Measurements from ENCODE around the gene C1orf232.
A peak's percentile ranks its signal among the peaks of the same experiment; 100 is the strongest.

Gene C1orf232

DNA sequence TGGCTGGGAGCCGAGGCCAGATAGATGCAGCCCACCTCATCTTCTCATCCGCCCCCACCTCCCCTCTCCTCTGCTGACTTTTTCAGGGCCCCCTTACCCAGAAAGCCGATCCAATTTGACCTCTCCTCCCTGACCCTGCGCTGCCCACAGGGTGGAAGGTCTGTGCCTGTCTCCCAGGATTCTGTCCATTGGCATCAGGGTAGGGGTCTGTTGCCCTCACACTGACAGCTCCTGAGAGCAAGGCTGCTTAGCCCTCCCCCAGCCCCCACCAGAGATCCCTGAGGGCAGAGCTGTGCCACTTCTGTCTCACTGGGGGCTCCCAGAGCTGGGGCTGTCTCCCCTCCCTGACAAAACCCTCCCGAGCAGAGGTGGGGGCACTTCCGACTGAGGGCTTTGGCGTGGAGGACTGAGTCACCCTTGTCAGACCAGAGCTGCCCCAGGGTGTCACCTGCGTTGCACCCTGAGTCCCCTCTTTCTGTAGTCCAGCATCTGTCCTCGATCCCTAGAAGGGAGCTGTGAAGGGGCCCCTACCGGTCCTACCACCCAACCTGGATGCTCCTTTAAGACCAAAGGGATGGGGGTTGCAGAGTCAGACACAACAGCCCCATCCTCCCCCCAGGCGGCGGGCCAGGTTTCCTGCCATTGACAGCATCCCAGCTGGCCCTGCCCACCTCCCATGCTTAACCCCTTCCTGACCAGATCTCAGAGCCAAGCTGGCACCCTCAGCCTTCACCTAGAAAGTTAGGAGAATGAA, 12.3 kb downstream of the C1orf232 start:
- DNase-seq = peak; percentile 78

DNA sequence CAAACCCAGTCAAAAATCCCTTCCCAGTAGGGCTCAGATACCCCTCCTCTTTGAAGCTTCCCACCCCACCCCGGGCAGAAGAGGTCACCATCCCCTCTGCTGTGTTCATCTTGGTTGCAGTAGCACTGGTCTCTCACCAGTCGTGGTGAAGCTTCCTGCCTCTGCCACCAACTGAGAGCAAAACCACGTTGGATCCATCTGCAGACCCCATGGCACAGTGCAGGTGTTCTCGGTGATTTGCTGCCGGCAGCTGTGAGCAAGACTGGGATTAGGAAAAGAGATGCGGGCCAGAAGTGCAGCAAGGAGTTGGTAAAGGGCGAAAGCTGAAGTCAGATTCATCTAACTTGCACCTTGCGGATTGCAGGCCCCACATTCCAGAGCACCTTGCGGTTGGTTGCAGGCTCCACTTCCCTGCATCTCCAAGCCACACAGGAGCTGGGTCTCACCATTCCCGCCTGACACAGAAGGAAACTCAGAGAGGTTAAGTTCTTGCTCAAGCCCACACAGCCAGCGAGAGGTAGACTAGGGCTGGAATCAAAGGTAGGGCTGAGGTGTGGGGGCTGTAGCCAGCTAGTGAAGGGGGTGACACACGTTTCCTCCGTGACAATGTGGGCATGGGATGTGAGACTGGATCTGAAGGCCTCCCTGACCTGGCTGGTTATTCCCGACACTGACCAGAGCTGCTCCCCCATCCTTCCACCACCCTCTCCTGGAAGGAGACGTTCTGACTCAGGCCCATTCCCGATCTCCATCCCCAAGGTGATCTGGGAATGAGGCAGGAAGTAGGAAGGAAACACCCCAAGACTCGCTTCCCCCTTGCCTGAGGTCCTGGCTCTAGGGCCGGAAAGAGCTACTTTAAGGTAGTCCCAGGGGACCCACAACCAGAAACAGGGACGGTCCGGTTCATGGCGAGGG, 13.1 kb downstream of the C1orf232 start:
- DNase-seq = peak; percentile 29

DNA sequence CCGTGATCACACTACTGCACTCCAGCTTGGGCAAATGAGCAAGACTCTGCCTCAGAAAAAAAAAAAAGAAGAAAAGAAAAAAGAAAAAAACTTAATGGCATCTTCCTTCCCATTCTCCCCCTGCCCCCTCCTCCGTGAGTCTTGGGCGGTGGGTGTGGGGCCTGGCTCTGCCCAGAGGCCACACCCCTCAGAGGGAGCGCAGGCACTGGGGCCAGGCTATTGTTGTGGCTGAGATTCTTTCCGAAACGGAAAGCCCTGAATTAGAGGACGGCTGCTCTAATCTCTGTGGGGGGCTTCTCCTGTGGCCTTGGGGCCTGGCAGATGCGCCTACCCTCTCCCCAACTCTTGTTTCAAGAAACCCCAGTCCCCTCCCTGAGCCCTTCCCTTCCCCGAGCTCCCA, 14.0 kb downstream of the C1orf232 start:
- DNase-seq = no peak

DNA sequence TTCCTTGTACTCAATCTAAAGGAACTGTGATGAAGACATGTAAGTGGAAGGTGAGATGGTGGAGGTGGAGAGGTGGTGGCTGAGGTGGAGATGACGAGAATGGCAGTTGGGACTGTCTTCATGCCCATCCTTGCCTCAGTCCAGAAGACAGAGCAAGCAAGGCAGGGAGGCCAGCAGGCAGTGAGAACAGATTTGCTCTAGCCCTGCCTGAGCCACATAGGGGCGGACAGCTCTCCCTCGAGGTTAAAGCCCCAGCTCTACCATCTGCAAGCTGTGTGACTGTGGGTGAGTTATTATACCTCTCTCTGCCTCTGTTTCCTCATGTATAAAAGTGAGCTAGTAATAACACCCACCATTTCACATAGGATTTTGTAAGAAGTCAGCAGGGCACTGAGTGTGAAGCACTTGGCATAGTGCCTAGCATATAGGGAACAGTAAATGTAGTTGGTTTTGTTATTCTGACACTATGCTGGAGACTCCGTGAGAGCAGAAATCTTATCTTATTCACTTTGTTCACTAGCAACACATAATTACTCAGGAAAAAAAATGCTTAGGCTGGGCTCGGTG, 14.7 kb downstream of the C1orf232 start:
- no peak for DNase-seq

DNA sequence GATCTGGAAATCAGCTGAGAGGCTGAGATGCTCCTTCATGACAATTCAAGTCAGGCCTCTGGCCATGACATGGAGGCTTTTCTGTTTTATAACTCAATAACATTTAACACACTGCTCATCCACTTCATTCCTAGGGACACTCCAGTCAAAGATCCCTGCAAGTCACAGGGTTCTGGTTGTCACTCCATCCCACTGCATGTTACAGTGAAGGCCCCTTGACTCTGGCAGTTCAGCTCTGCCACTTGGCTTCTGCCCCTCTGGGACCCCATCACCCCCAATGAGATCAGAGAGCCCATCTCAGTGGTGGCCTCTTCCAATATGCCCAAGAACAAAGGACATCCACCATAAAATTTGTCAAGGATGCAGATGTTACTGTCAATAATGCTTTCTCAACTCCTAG, 19.9 kb downstream of the C1orf232 start:
- no peak for DNase-seq

DNA sequence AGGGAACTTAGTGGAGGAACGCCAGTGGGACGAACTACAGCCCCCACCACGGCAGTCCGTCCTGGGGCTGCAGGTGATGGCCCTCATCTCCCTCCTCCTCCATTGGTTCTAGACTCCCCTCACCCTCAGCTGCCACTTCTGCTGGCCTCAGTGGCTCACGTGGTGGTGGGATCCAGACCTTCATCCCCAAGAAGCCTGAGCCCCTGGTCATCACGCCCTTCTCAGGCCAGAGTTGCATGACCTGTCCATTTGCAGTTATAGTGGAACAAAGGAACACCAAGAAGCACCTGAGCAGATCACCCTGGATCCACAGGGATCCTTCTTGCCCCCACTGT, 22.8 kb downstream of the C1orf232 start:
- no peak for DNase-seq

DNA sequence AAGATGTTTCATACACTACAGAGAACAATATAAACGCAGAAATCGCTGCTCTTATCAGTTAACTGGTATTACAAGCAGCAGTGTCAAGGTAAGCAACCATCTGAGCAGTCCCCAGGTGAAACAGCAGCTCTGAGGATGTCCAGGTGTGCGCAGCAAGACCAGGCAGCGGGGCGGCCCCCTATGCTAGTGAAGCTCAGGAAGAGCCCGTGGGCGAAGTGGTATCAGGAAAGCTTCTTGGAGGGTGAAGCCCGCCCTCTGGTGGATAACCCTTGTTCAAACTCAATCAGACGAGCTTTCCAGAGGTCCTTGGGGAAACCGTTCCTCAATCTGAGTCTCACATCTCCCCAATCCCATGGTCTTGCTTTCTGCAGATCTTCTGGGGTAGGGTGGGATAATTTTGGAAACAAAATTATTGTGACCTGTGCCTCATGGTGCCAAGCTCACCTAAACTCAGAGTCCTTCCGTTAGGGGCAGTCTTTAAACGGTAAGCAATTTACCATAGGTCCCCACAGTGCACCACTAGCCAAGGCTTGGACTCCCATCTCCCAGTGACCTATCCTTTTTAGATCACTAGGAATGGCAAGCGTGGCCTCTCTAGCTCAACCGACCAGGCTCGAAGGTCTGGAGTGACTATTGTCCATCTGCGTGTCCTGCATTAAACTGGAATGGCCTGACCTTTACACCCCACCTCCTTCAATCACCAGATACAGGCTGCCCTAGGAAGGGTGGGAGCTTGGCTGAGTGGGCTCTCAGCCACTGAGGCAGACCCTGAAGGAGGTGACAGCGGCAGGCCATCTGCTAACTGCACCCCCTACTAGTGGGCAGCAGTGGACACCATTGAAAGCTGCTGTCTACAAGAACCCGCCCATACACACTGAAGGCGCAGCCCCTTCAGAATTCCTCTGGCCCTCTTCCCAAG, 23.5 kb downstream of the C1orf232 start:
- DNase-seq = peak; percentile 96

DNA sequence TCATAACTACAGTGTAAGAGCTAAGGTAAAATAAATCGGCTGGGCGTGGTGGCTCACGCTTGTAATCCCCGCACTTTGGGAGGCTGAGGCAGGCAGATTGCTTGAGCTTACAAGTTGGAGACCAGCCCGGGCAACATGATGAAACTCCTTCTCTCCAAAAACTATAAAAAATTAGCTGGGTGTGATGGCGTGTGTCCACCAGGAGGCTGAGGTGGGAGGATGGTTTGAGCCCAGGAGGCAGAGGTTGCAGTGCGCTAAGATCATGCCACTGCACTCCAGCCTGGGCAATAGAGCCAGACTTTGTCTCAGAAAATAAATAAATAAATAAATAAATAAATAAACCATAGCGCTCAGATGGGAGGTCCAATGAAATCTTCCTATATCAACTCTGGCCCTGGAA, 26.6 kb downstream of the C1orf232 start:
- no peak for DNase-seq

DNA sequence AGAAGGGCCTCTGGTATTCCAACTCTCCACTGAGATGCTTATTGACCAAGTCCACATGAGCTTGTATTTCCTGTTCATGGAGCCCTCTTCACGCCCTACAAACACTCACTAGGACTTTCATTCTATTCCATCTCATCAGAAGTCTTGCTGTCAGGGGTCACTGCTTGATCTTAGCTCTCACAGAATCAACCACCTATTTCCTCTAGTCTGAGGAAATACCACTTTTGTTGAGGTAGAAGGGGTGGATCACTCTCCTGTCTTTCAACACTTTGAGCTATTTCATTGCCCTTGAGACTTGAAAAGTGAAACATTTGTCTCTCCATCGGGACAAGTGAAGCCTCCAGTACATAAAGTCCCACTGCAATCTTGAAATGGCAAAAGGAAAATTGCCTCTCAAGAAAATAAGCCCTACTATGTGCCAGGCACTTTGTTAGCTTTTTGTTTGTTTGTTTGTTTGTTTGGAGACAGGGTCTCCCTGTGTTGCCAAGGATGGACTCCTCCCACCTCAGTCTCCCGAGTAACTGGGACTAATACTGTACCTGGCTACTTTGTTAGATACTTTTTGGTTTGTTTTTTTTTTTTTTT, 29.7 kb downstream of the C1orf232 start:
- no peak for DNase-seq

DNA sequence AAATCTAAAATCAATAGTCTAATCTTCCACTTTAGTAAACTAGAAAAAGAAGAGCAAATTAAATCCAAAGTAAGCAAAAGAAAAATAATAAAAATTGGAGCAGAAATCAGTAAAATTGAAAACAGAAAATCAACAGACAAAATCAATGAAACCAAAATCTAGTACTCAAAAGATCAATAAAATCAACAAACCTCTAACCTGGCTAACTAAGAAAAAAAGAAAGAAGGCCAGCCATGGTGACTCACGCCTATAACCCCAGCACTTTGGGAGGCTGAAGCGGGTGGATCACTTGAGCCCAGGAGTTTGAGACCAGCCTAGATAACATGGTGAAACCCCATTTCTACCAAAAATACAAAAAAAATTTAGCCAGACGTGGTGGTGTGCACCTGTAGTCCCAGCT, 34.3 kb downstream of the C1orf232 start:
- DNase-seq = no peak

DNA sequence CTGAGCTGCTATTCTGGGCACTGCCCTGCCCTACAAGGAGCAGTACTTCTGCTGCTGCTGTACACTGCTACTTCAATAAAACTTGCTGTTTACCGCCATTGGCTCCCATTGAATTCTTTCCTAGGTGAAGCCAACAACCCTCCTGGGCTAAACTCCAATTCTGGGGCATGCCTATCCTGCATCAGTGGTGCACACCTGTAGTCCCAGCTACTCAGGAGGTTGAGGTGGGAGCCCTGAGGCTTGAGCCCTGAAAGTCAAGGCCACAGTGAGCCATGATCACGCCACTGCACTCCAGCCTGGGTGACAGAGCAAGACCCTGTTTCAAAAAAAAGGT, 36.0 kb downstream of the C1orf232 start:
- no peak for DNase-seq

DNA sequence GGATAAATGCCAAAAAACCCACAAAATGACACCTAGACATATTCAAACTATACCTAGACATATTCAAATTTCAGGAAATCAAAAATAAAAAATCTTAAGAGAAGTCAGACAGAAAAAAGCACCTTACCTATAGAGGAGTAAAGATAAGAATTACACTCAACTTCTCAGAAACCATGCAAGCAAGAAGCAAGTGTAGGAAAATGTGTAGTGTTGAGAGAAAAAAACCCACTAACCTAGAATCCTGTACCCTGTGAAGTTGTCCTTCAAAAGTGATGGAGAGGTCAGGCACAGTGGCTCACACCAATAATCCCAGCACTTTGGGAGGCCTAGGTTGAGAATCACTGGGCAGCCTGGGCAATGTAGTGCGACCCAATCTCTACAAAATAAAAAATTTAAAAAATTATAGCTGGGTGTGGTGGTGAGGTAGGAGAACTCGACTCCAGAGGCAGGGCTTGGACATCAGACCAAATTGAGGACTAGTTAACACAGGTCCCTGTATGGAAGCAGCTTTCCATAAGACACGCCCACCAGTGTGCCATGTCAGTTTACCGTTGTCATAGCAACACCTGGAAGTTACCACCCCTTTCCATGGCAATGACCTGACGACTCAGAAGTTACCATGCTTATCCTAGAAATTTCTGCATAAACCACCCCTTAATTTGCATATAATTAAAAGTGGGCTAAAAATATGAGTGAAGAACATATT, 36.5 kb downstream of the C1orf232 start:
- DNase-seq = peak; percentile 18

DNA sequence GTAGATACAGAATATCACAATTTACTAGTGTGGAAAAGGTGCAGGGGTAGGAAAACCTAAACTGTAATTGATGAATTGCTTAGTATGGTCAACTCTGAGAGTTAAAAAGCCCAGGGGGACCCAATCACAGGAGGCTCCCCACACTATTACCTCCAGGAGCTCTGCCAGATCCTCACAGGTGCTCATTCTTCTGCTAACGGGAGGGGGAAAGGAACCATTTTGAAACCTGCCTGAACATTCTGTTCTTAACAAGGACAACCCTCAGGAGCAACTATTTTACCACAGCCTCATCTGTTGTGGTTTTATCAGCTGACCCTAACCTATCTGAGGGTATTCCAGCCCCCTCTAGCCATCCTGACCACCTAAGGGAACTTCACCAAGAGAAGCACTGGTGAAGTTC, 38.1 kb downstream of the C1orf232 start:
- DNase-seq = no peak

DNA sequence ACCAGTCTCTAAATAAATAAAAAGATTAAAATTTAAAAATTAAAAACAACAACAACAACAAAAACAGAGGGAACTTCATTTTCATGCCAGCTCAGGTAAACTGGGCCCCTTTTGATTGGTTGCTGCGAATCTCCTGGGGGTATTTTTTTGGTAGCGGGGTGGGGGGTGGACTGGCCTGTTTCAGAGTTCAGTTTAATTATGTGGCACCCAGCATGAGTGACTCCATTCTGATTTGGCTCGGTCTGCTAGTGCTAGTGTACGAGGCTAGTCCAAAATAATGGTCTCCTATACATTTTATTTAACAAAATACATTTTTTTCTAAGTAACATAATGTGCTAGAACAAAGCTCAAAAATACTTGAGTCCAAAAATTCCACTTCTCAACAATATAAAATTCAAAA, 39.0 kb downstream of the C1orf232 start:
- no peak for DNase-seq

DNA sequence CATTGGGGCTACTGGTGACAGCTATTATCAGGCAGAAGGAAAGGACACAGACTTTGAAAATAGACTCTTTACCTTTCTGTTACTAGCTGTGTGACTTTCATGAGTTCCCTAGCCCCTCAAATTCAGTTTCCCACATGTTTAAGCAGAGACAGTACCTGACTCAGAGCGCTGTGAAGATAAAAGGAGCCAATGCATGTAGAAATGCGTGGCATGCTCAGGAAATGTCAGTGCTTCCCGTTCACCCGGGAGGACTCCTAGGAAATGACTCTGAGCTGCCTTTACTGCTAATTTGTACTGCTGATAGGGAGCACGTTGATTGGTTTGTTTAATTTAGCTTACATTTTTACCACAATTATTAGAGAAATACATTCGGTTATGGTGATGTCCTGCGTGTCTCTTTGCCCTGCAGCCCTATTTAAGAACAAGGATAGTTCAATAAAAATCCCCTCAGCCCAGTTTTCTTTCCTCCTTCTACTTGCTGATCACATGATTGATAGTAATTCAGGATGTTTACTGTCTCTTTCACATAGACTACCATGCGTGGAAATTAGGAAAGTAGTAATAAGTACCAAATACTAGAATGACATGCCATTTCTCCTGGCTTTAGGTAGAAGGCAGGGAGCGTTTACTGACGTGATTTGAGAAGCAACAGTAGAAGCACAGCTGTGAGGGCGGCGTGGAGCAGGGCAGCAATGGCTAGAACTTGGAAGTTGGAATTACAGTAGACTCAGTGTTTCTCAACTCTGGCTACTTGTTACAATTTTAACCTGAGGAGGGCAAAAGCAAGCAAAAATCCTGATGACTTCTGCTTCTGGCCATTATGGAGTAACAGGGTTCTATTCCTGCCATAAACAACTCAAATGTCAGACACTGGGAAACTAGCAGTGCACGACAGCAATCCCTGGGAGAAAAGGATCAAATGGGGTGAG, 41.3 kb downstream of the C1orf232 start:
- DNase-seq = no peak

DNA sequence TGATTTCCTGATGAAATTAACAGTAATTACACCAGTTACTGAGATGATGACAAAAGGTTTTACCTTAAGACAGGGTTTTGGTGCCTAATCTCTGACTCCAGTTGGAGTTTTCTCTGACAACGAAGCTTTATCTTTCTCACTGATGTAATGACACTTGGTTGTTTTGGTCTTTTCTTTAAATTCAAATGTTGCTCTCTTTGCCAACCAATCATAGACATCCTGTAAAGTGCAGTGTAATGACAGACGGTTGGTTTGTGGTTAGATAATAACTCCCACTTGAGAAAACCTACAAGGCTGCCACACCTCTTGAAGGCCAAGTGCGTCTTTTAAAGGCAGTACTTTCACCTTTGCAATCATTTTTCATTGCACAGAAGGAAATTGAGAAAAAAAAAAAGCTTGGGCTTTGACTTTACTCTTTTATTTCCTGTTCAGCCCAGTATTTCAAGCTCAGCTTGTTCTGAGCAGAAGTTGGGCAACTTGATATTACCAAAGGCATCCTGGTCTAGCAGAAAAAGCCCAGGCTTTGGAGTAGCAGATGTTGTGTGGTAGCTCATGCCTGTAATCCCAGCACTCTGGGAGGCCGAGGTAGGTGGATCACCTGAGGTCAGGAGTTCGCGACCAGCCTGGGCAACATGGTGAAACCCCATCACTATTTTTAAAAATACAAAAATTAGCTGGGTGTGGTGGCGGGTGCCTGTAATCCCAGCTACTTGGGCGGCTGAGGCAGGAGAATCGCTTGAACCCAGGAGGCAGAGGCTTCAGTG, 42.3 kb downstream of the C1orf232 start:
- DNase-seq = peak; percentile 40

DNA sequence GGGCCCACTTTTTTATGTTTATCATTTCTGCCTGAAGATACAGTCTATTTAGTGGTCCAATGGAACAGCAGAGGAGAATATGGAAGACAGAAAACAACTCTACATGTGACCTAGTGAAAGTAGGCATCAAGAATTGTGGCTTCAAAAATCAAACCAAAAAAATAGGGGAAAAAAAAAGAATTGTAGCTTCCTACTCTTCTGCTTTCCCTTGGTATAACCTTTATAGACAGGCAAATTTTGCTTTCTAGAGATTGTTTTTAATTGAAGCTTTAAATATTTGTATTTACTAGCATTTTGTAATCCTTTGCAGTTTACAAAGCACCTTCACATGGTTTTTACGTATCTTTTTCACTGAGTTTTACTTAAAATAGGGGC, 42.8 kb downstream of the C1orf232 start:
- no peak for DNase-seq

DNA sequence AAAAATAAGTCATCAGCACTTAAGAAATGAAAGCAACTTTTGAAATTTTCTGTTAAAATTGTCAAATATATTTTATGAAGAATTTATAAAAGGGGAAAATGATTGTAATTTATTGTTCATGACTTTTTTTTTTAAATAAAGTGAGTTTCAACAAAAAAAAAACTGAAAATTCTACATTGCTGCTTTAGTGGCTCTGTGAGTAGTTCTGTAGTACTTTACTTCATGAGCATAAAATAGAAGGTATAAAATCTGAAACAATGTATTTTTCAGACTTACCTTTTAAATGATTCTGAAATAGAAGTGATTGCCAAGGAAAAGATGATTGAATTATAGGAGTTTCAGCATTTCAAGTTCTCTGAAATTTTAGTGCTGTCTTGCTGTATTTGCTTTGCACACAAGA, 43.4 kb downstream of the C1orf232 start:
- no peak for DNase-seq

DNA sequence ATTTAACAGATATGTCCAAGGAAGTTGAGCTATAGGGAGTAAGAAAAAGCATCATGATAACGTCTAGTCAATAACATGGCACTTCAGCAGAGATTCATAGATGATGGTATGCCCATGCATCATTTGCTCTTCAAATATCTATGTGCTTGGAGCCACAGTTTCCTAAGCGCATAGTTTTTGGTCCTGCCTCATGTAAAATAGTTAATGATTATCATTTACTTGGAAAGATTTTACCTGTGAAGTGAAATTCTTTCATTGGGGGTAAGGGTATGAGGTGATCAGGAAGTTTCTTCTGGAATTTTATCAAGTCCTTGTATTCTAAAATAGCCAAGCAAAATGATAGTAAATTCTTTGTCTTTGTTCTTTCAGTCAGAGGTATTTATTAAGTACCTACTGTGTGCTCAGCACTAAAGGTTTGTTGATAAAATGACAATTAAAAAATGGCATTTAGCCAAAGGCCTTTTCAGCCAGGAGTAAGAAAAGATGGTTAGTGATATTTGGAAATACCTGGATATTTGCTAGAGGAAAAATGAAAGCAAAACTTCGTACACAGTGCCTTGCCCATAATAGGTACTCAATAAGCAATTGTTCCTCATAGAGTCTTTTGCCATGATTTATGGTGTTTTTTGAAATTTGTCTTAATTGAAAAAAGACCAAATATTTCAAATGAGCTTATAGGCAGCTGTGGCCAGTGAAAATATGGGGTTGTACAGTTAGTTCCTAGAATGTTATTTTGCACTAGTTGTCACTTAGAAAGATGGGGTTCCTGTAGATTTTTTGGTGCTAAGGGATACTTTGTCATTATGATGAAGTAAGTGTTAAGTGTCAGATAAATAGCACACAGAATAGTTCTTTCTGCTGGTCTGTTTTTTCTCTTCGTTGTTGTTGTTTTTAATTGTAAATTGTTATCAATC, 44.1 kb downstream of the C1orf232 start:
- no peak for DNase-seq

All from NCI-H82 (cell line).